GM21619 (cell line): ENCODE results near the gene RIPPLY3.
"Not testable (repeated sequence)": the region's sequence is repeated elsewhere in the genome, so short reads cannot be mapped to it uniquely, and the experiment has no call there.

Source experiments
- ATAC-seq: cut with Tn5 transposase; IDR thresholded peaks from one replicate; pipeline ENCODE4 v1.9.1; 2021; ENCODE audit not compliant: unreplicated experiment

Gene RIPPLY3

GRCh38 chr21:37008724-37009123 is 2.2 kb downstream of the RIPPLY3 start:
- no peak for ATAC-seq

- peak; percentile 97 for ATAC-seq
Observed at GRCh38 chr21:37009740-37010341, 3.3 kb downstream of the RIPPLY3 start.

GRCh38 chr21:37017951-37018679 is 11.6 kb downstream of the RIPPLY3 start:
- no peak for ATAC-seq

- ATAC-seq = no peak
Observed at GRCh38 chr21:37026499-37026898, 20.0 kb downstream of the RIPPLY3 start.

- ATAC-seq = no peak
Observed at GRCh38 chr21:37028570-37028969, 22.1 kb downstream of the RIPPLY3 start.

GRCh38 chr21:37030864-37031263 is 24.4 kb downstream of the RIPPLY3 start:
- no peak for ATAC-seq

GRCh38 chr21:37032293-37032692 is 25.8 kb downstream of the RIPPLY3 start:
- no peak for ATAC-seq

GRCh38 chr21:37032877-37033471 is 26.5 kb downstream of the RIPPLY3 start:
- ATAC-seq = no peak

GRCh38 chr21:37034394-37034793 is 27.9 kb downstream of the RIPPLY3 start:
- ATAC-seq = not testable (repeated sequence)

GRCh38 chr21:37036177-37036576 is 29.7 kb downstream of the RIPPLY3 start:
- ATAC-seq = no peak

GRCh38 chr21:37039411-37040075 is 33.0 kb downstream of the RIPPLY3 start:
- ATAC-seq = no peak

- no peak for ATAC-seq
Observed at GRCh38 chr21:37040212-37040611, 33.7 kb downstream of the RIPPLY3 start.

- ATAC-seq = no peak
Observed at GRCh38 chr21:37041706-37042271, 35.3 kb downstream of the RIPPLY3 start.

- ATAC-seq = no peak
Observed at GRCh38 chr21:37043818-37044217, 37.3 kb downstream of the RIPPLY3 start.

- no peak for ATAC-seq
Observed at GRCh38 chr21:37044643-37045042, 38.1 kb downstream of the RIPPLY3 start.

GRCh38 chr21:37045149-37045548 is 38.6 kb downstream of the RIPPLY3 start:
- no peak for ATAC-seq

GRCh38 chr21:37045556-37045955 is 39.1 kb downstream of the RIPPLY3 start:
- no peak for ATAC-seq

- ATAC-seq = no peak
Observed at GRCh38 chr21:37047079-37047478, 40.6 kb downstream of the RIPPLY3 start.

GRCh38 chr21:37049741-37050140 is 43.2 kb downstream of the RIPPLY3 start:
- ATAC-seq = not testable (repeated sequence)

GRCh38 chr21:37055271-37055855 is 48.9 kb downstream of the RIPPLY3 start:
- no peak for ATAC-seq

- ATAC-seq = no peak
Observed at GRCh38 chr21:37057614-37058013, 51.1 kb downstream of the RIPPLY3 start.
